HG03095 (cell line): Measurements from ENCODE around the gene FBN2.

Experiments
- ATAC-seq: cut with Tn5 transposase; IDR thresholded peaks from one replicate; pipeline ENCODE4 v1.9.1; 2021; ENCODE audit warnings: moderate library complexity; ENCODE audit not compliant: unreplicated experiment

Gene FBN2

GRCh38 chr5:128378196-128378595, 159.8 kb downstream of the FBN2 start:
- ATAC-seq, result no peak

- no peak for ATAC-seq
These were observed 161.5 kb downstream of the FBN2 start for GRCh38 chr5:128376577-128376976.

- ATAC-seq, result no peak
These were observed 171.9 kb downstream of the FBN2 start for GRCh38 chr5:128366147-128366546.

GRCh38 chr5:128362370-128362769, 175.7 kb downstream of the FBN2 start:
- ATAC-seq, result no peak

- ATAC-seq, result no peak
These were observed 179.2 kb downstream of the FBN2 start for GRCh38 chr5:128358826-128359225.

- ATAC-seq, result no peak
These were observed 180.8 kb downstream of the FBN2 start for GRCh38 chr5:128357226-128357625.

- ATAC-seq, result no peak
These were observed 182.1 kb downstream of the FBN2 start for GRCh38 chr5:128355961-128356360.

GRCh38 chr5:128353441-128354107, 184.5 kb downstream of the FBN2 start:
- ATAC-seq, result no peak

- ATAC-seq, result no peak
These were observed 187.3 kb downstream of the FBN2 start for GRCh38 chr5:128350705-128351104.

GRCh38 chr5:128349044-128349858, 188.8 kb downstream of the FBN2 start:
- ATAC-seq, result no peak

GRCh38 chr5:128346038-128346437, 192.0 kb downstream of the FBN2 start:
- no peak for ATAC-seq

- no peak for ATAC-seq
These were observed 192.8 kb downstream of the FBN2 start for GRCh38 chr5:128345247-128345646.

- no peak for ATAC-seq
These were observed 194.9 kb downstream of the FBN2 start for GRCh38 chr5:128343168-128343567.

- no peak for ATAC-seq
These were observed 197.0 kb downstream of the FBN2 start for GRCh38 chr5:128341056-128341455.

GRCh38 chr5:128340648-128341047, 197.4 kb downstream of the FBN2 start:
- ATAC-seq, result no peak

- no peak for ATAC-seq
These were observed 198.5 kb downstream of the FBN2 start for GRCh38 chr5:128339585-128339984.

- ATAC-seq, result no peak
These were observed 199.4 kb downstream of the FBN2 start for GRCh38 chr5:128338649-128339048.

GRCh38 chr5:128335339-128335738, 202.7 kb downstream of the FBN2 start:
- ATAC-seq, result no peak

GRCh38 chr5:128334010-128334716, 203.9 kb downstream of the FBN2 start:
- no peak for ATAC-seq

- ATAC-seq, result no peak
These were observed 206.8 kb downstream of the FBN2 start for GRCh38 chr5:128331261-128331660.

- ATAC-seq, result no peak
These were observed 208.6 kb downstream of the FBN2 start for GRCh38 chr5:128329386-128329939.
